Camera-type eye (tissue), 1 donor: Measurements from ENCODE around the gene IFI6. TPM values are rescaled to one million over a fixed set of nuclear protein-coding genes. Genes with fewer than 3 reads are reported as not detected.

ENCODE experiments used
- total RNA-seq: library from RNA; depleted of rRNA; stranded (reverse); fragments of >200 nt; gene quantifications from one replicate; pipeline ENCODE4 v1.2.3, GENCODE V29; 2014

The IFI6 gene
- total RNA-seq = 28.0 TPM

GRCh38 chr1:27671964-27672749 lies at the start of gene IFI6:
IFI6 (minus strand) TSS chr1:27672192; CDS start chr1:27669314, 2,878 bp downstream.

GRCh38 chr1:27634985-27635367 lies 37.0 kb downstream of the IFI6 start, which contains the start of gene FGR:
FGR (minus strand) TSS chr1:27635185; CDS start chr1:27623916, 11,269 bp downstream.

Other genes starting within 250 kb of the IFI6 start
- gene WASF2, start 182.0 kb downstream of the IFI6 start, total RNA-seq = 34.2 TPM
- gene AHDC1, start 68.0 kb downstream of the IFI6 start, total RNA-seq = 38.8 TPM
- gene FGR, start 37.0 kb downstream of the IFI6 start, total RNA-seq = 3.7 TPM
- gene FAM76A, start 53.8 kb upstream of the IFI6 start, total RNA-seq = 17.7 TPM
- gene STX12, start 101.0 kb upstream of the IFI6 start, total RNA-seq = 66.6 TPM
- 48.7 TPM for gene PPP1R8, start 158.6 kb upstream of the IFI6 start, total RNA-seq
- 8.9 TPM for gene THEMIS2, start 200.4 kb upstream of the IFI6 start, total RNA-seq
- gene RPA2, start 242.4 kb upstream of the IFI6 start, total RNA-seq = 50.9 TPM